T-cell (primary cell): ENCODE measurements around the gene MACROH2A2. TPM values are rescaled to one million over a fixed set of nuclear protein-coding genes. Genes with fewer than 3 reads are reported as not detected.
"Not testable (repeated sequence)": the region's sequence is repeated elsewhere in the genome, so short reads cannot be mapped to it uniquely, and the experiment has no call there.

Experiments used
- ATAC-seq, 4 experiments: fragments of 200-7000 bp in 3 of 4; fragments of 150-1000 bp in 1 of 4; cut with Tn5 transposase; replicated peaks in 1 of 4; 1 replicate in 3 of 4; 2 replicates in 1 of 4; pipeline ENCODE4 v1.10.0; 2021; ENCODE audit warnings: moderate library complexity in 3 of 4, mild to moderate bottlenecking in 2 of 4, moderate number of reproducible peaks in 1 of 4
- CTCF ChIA-PET, 2 donors: fragments of 300-600 bp; sonication (Branson Sonifier 250); formaldehyde crosslinking; loops; one replicate each; lab custom pipeline; 2022; ENCODE audit warnings: antibody characterized with exemption in 2 of 2; lab: Charles Lee
- POLR2A ChIA-PET, 2 donors: fragments of 300-600 bp; sonication (Branson Sonifier 250); formaldehyde crosslinking; loops; one replicate each; lab custom pipeline; 2022; ENCODE audit warnings: antibody characterized with exemption in 2 of 2; lab: Charles Lee
- DNase-seq, 35 experiments: peaks; one replicate each; pipeline versions ENCODE4 v3.0.0 to v3.0.0-alpha.2; 2013 to 2023
- H3K27ac ChIP-seq: one replicate; pipeline ENCODE4 v1.5.1; 2013; ENCODE audit warnings: low read length
- H3K27me3 ChIP-seq, 2 experiments: replicated peaks in 1 of 2; 1 replicate in 1 of 2; 2 replicates in 1 of 2; pipeline versions ENCODE4 v1.6.1 to v1.7.0; 2013; ENCODE audit warnings: low read length in 1 of 2, mixed read lengths in 1 of 2; ENCODE audit not compliant: control insufficient read depth in 2 of 2, insufficient read depth in 2 of 2; ENCODE audit errors: extremely low read depth in 1 of 2
- H3K36me3 ChIP-seq, 2 donors: 1 replicate in 1 of 2; 2 replicates in 1 of 2; pipeline versions ENCODE4 v1.6.1 to v1.7.0; 2013; ENCODE audit warnings: low read length in 1 of 2; ENCODE audit not compliant: control insufficient read depth in 2 of 2, insufficient read depth in 1 of 2; ENCODE audit errors: extremely low read depth in 1 of 2
- H3K4me1 ChIP-seq, 2 experiments: 1 replicate in 1 of 2; 2 replicates in 1 of 2; pipeline versions ENCODE4 v1.6.1 to v1.7.0; 2013; ENCODE audit warnings: low read length in 2 of 2, mixed read lengths in 1 of 2; ENCODE audit not compliant: insufficient read depth in 2 of 2, control insufficient read depth in 1 of 2; ENCODE audit errors: extremely low read depth in 1 of 2
- H3K4me3 ChIP-seq, 2 donors: 1 replicate in 1 of 2; 2 replicates in 1 of 2; pipeline versions ENCODE4 v1.5.1 to v1.7.0; 2013; ENCODE audit warnings: mild to moderate bottlenecking in 2 of 2, low read length in 1 of 2, moderate library complexity in 1 of 2; ENCODE audit not compliant: control insufficient read depth in 1 of 2; ENCODE audit errors: extremely low read depth in 1 of 2
- H3K9me3 ChIP-seq: 2 replicates; pipeline ENCODE4 v1.7.0; 2013
- H3K27ac Mint-ChIP-seq, 2 donors: one replicate each; pipeline ENCODE4 v1.8.0; 2020 to 2021; ENCODE audit warnings: mild to moderate bottlenecking in 2 of 2, mixed read lengths in 2 of 2
- H3K27me3 Mint-ChIP-seq, 2 donors: one replicate each; pipeline ENCODE4 v1.8.0; 2021 to 2022; ENCODE audit warnings: mixed read lengths in 2 of 2
- H3K36me3 Mint-ChIP-seq: one replicate; pipeline ENCODE4 v1.8.0; 2021; ENCODE audit warnings: mixed read lengths
- H3K4me1 Mint-ChIP-seq, 3 donors: one replicate each; pipeline ENCODE4 v1.8.0; 2020 to 2022; ENCODE audit warnings: mixed read lengths in 3 of 3, mild to moderate bottlenecking in 1 of 3
- H3K4me3 Mint-ChIP-seq, 3 donors: one replicate each; pipeline ENCODE4 v1.8.0; 2020 to 2022; ENCODE audit warnings: mild to moderate bottlenecking in 3 of 3, mixed read lengths in 3 of 3, moderate library complexity in 3 of 3
- H3K9me3 Mint-ChIP-seq, 3 donors: one replicate each; pipeline ENCODE4 v1.8.0; 2020 to 2022; ENCODE audit warnings: mixed read lengths in 3 of 3
- WGBS: methylation state at CpG from one replicate; pipeline ENCODE4 v1.1.5; 2013; ENCODE audit warnings: missing lambda C conversion rate; ENCODE audit not compliant: insufficient coverage; 5-methylcytosine and 5-hydroxymethylcytosine counted together
- total RNA-seq, 35 experiments: library from RNA in 6 of 35; stranded (reverse) in 6 of 35; fragments of 120-200 nt in 1 of 35; gene quantifications; one replicate each; pipeline versions ENCODE4 v1.2.1 to v1.2.4 and lab custom pipeline; 2013 to 2026

Gene MACROH2A2
- total RNA-seq, 5 donors from 2014 or later (not counting 1 experiment from before 2014, with no cell fraction given): 3.1 to 4.7 (median 3.8) TPM

GRCh38 chr10:70120417-70120816 is 67.8 kb downstream of the MACROH2A2 start:
- WGBS: no CpG with 5 or more reads among the region's 6 CpGs
- ATAC-seq: no peak
- CTCF ChIA-PET: interaction anchor here in 1 of 2 donors (0.7 kb wide), 2 partner anchors 10 to 18 kb away, joined by 3 read pairs; no protein-coding TSS in a partner anchor
- no peaks in the 10 kb centered on the region for H3K9me3 ChIP-seq
- POLR2A ChIA-PET: no interaction called here
- Mint-ChIP-seq H3K4me1 (peaks cover 6 to 8% (median 8%) of the 10 kb centered on the region in 3 donors), H3K27me3 (no peaks in the 10 kb centered on the region), H3K36me3 (peaks cover 14% of the 10 kb centered on the region), H3K4me3 (no peak overlapping the region), H3K27ac (no peak overlapping the region), H3K9me3 (no peaks in the 10 kb centered on the region)
- no peak for DNase-seq
- no peak overlapping the region for H3K27ac ChIP-seq
- H3K36me3 ChIP-seq: peaks cover 4 to 5% of the 10 kb centered on the region in 2 donors
- no peak overlapping the region for H3K4me3 ChIP-seq
- no peaks in the 10 kb centered on the region for H3K27me3 ChIP-seq
- H3K4me1 ChIP-seq: peaks cover 0 to 10% of the 10 kb centered on the region in 2 experiments

GRCh38 chr10:70121281-70121949 is 68.8 kb downstream of the MACROH2A2 start:
- POLR2A ChIA-PET: no interaction called here
- Mint-ChIP-seq H3K9me3 (no peaks in the 10 kb centered on the region), H3K27me3 (no peaks in the 10 kb centered on the region), H3K4me3 (no peak overlapping the region), H3K4me1 (peaks cover 0 to 2% (median 1%) of the 10 kb centered on the region in 3 donors), H3K36me3 (peaks cover 8% of the 10 kb centered on the region), H3K27ac (no peak overlapping the region)
- CTCF ChIA-PET: no interaction called here
- H3K36me3 ChIP-seq: peaks cover 4 to 5% of the 10 kb centered on the region in 2 donors
- ATAC-seq (no peak), DNase-seq (no peak)
- H3K4me1 ChIP-seq: peaks cover 0 to 3% of the 10 kb centered on the region in 2 experiments
- no peaks in the 10 kb centered on the region for H3K9me3 ChIP-seq
- no peak overlapping the region for H3K4me3 ChIP-seq
- H3K27me3 ChIP-seq: no peaks in the 10 kb centered on the region
- 80% methylated on average over 1 of the region's 11 CpGs for WGBS
- H3K27ac ChIP-seq: no peak overlapping the region

- H3K4me3 Mint-ChIP-seq: no peak overlapping the region
- no peaks in the 10 kb centered on the region for H3K4me1 Mint-ChIP-seq
- peaks cover 8% of the 10 kb centered on the region for H3K36me3 Mint-ChIP-seq
- ChIA-PET CTCF (no interaction called here), POLR2A (interaction anchor here in 1 of 2 donors (0.5 kb wide), 1 partner anchor 64 kb away, joined by 4 read pairs; no protein-coding TSS in a partner anchor)
- no peaks in the 10 kb centered on the region for H3K27me3 Mint-ChIP-seq
- Histone ChIP-seq H3K4me1 (no peaks in the 10 kb centered on the region), H3K27ac (no peak overlapping the region), H3K36me3 (peaks cover 4 to 5% of the 10 kb centered on the region in 2 donors), H3K4me3 (no peak overlapping the region), H3K27me3 (no peaks in the 10 kb centered on the region), H3K9me3 (no peaks in the 10 kb centered on the region)
- DNase-seq (no peak), ATAC-seq (no peak)
- WGBS: no CpG with 5 or more reads among the region's 5 CpGs
- no peaks in the 10 kb centered on the region for H3K9me3 Mint-ChIP-seq
- H3K27ac Mint-ChIP-seq: no peak overlapping the region
These were observed 70.1 kb downstream of the MACROH2A2 start for GRCh38 chr10:70122742-70123141.

- H3K27me3 Mint-ChIP-seq, H3K36me3 ChIP-seq, H3K4me3 Mint-ChIP-seq, H3K36me3 Mint-ChIP-seq, H3K4me3 ChIP-seq, H3K27ac Mint-ChIP-seq, H3K9me3 Mint-ChIP-seq, DNase-seq, CTCF ChIA-PET, H3K27ac ChIP-seq, H3K4me1 Mint-ChIP-seq, H3K4me1 ChIP-seq, H3K27me3 ChIP-seq, H3K9me3 ChIP-seq, ATAC-seq: not testable (repeated sequence)
- POLR2A ChIA-PET: interaction anchor here in 1 of 2 donors (0.5 kb wide), 1 partner anchor 64 kb away, joined by 4 read pairs; no protein-coding TSS in a partner anchor
- 96% methylated on average over 9 of the region's 9 CpGs for WGBS
These were observed 70.5 kb downstream of the MACROH2A2 start for GRCh38 chr10:70123166-70123565.

GRCh38 chr10:70123817-70124216 is 71.2 kb downstream of the MACROH2A2 start:
- Histone ChIP-seq H3K27ac (no peak overlapping the region), H3K4me3 (no peak overlapping the region), H3K9me3 (no peaks in the 10 kb centered on the region), H3K27me3 (no peaks in the 10 kb centered on the region), H3K36me3 (peaks cover 4 to 5% of the 10 kb centered on the region in 2 donors), H3K4me1 (no peaks in the 10 kb centered on the region)
- WGBS: no CpG with 5 or more reads among the region's 10 CpGs
- Mint-ChIP-seq H3K27ac (no peak overlapping the region), H3K36me3 (peaks cover 8% of the 10 kb centered on the region), H3K27me3 (no peaks in the 10 kb centered on the region), H3K4me1 (no peaks in the 10 kb centered on the region), H3K4me3 (no peak overlapping the region), H3K9me3 (no peaks in the 10 kb centered on the region)
- CTCF ChIA-PET: no interaction called here
- ATAC-seq: no peak
- no peak for DNase-seq
- POLR2A ChIA-PET: no interaction called here

DNA sequence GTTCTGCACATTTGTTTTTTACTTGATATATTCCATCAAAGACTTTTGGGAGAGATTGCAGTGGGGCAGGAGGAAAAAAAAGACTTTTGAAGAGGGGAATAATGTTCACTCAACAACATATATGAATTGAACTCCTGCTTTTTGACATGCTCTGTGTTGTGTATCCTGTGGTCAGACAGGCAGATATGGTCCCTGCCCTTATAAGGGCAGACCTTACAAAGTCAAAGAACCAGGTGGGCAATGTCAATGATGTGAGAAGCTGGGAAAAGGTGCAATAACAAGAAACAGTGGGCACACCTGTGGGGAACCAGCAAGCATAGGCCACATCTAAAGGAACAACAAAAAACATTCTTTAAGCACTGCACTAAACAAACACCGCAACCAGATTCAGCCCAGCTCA is 71.8 kb downstream of the MACROH2A2 start:
- H3K36me3 ChIP-seq: peaks cover 4 to 5% of the 10 kb centered on the region in 2 donors
- Mint-ChIP-seq H3K4me3 (no peak overlapping the region), H3K36me3 (peaks cover 8% of the 10 kb centered on the region), H3K4me1 (no peaks in the 10 kb centered on the region), H3K27me3 (no peaks in the 10 kb centered on the region), H3K27ac (no peak overlapping the region), H3K9me3 (no peaks in the 10 kb centered on the region)
- ChIA-PET POLR2A (no interaction called here), CTCF (no interaction called here)
- no peaks in the 10 kb centered on the region for H3K27me3 ChIP-seq
- H3K9me3 ChIP-seq: no peaks in the 10 kb centered on the region
- H3K4me3 ChIP-seq: no peak overlapping the region
- WGBS: no CpG with 5 or more reads among the region's 1 CpG
- no peaks in the 10 kb centered on the region for H3K4me1 ChIP-seq
- no peak overlapping the region for H3K27ac ChIP-seq
- ATAC-seq (no peak), DNase-seq (no peak)
